WTC11 (cell line): ENCODE results near the gene RCBTB2. TPM values are rescaled to one million over a fixed set of nuclear protein-coding genes. Genes with fewer than 3 reads are reported as not detected.
A peak's percentile ranks its signal among the peaks of the same experiment; 100 is the strongest.

Experiments
- ATAC-seq: fragments of 200-7000 bp; cut with Tn5 transposase; 2 replicates; pipeline ENCODE4 v1.10.0; 2021; ENCODE audit warnings: mild to moderate bottlenecking, moderate library complexity
- CTCF ChIA-PET: fragments of 300-600 bp; sonication (Branson Sonifier 250); formaldehyde crosslinking; loops from one replicate; lab custom pipeline; 2021; ENCODE audit warnings: antibody characterized with exemption; lab: Charles Lee
- POLR2A ChIA-PET: fragments of 350-600 bp; sonication (Branson Sonifier 250); formaldehyde crosslinking; loops from one replicate; lab custom pipeline; 2021; ENCODE audit warnings: antibody characterized with exemption; lab: Charles Lee
- DNase-seq: peaks from one replicate; pipeline ENCODE4 v3.0.0; 2021; ENCODE audit warnings: low spot score
- H3K27ac Mint-ChIP-seq: 2 replicates; pipeline ENCODE4 v1.8.0; 2021; ENCODE audit warnings: mixed read lengths
- H3K27me3 Mint-ChIP-seq: 2 replicates; pipeline ENCODE4 v1.8.0; 2021; ENCODE audit warnings: low read depth, mild to moderate bottlenecking, moderate library complexity, mixed read lengths
- H3K36me3 Mint-ChIP-seq: 2 replicates; pipeline ENCODE4 v1.8.0; 2021; ENCODE audit warnings: mixed read lengths
- H3K4me1 Mint-ChIP-seq: 2 replicates; pipeline ENCODE4 v1.8.0; 2022; ENCODE audit warnings: mixed read lengths
- H3K4me3 Mint-ChIP-seq: 2 replicates; pipeline ENCODE4 v1.8.0; 2021; ENCODE audit warnings: mild to moderate bottlenecking, moderate library complexity, mixed read lengths
- H3K9me3 Mint-ChIP-seq: 2 replicates; pipeline ENCODE4 v1.8.0; 2021; ENCODE audit warnings: mixed read lengths
- CBFB ChIP-seq: sonication (generic); formaldehyde crosslinking; IDR thresholded peaks from 2 replicates; pipeline ENCODE4 v1.8.1; 2022; ENCODE audit warnings: mild to moderate bottlenecking, low read depth, missing genetic modification reagents
- EMX1 ChIP-seq: fragments of 250-450 bp; sonication (Bioruptor Pico); IDR thresholded peaks from 2 replicates; pipeline ENCODE4 v1.8.0; 2021; ENCODE audit warnings: mild to moderate bottlenecking
- ERG ChIP-seq: fragments of 250-450 bp; sonication (Bioruptor Pico); IDR thresholded peaks from 2 replicates; pipeline ENCODE4 v1.8.0; 2021; ENCODE audit warnings: mild to moderate bottlenecking
- ETV6 ChIP-seq: sonication (generic); formaldehyde crosslinking; IDR thresholded peaks from 2 replicates; pipeline ENCODE4 v1.8.1; 2022; ENCODE audit warnings: mild to moderate bottlenecking, missing genetic modification reagents
- GRHL2 ChIP-seq: fragments of 250-450 bp; sonication (Bioruptor Pico); IDR thresholded peaks from 2 replicates; pipeline ENCODE4 v1.8.0; 2022; ENCODE audit warnings: mild to moderate bottlenecking, moderate library complexity; ENCODE audit not compliant: insufficient replicate concordance, severe bottlenecking
- HMGXB4 ChIP-seq: sonication (generic); formaldehyde crosslinking; IDR thresholded peaks from 2 replicates; pipeline ENCODE4 v1.8.1; 2023; ENCODE audit warnings: mild to moderate bottlenecking, moderate library complexity, missing genetic modification reagents
- KAT7 ChIP-seq: sonication (generic); formaldehyde crosslinking; IDR thresholded peaks from 2 replicates; pipeline ENCODE4 v1.8.1; 2023; ENCODE audit warnings: missing genetic modification reagents, mild to moderate bottlenecking, borderline replicate concordance
- NR2C2 ChIP-seq: sonication (generic); formaldehyde crosslinking; IDR thresholded peaks from 2 replicates; pipeline ENCODE4 v1.8.0; 2022; ENCODE audit warnings: mild to moderate bottlenecking, missing genetic modification reagents
- PRRX2 ChIP-seq: fragments of 250-450 bp; sonication (Bioruptor Pico); IDR thresholded peaks from 2 replicates; pipeline ENCODE4 v1.8.0; 2021; ENCODE audit warnings: mild to moderate bottlenecking
- SMAD4 ChIP-seq: sonication (generic); formaldehyde crosslinking; IDR thresholded peaks from 2 replicates; pipeline ENCODE4 v1.8.0; 2022; ENCODE audit warnings: mild to moderate bottlenecking, missing genetic modification reagents
- ZNF121 ChIP-seq: sonication (generic); formaldehyde crosslinking; IDR thresholded peaks from 2 replicates; pipeline ENCODE4 v1.8.0; 2023; ENCODE audit warnings: missing genetic modification reagents
- ZNF263 ChIP-seq: sonication (generic); formaldehyde crosslinking; IDR thresholded peaks from 2 replicates; pipeline ENCODE4 v1.8.1; 2022; ENCODE audit warnings: low read depth, mild to moderate bottlenecking, moderate library complexity, missing genetic modification reagents
- ZNF396 ChIP-seq: fragments of 250-450 bp; sonication (Bioruptor Pico); IDR thresholded peaks from 2 replicates; pipeline ENCODE4 v1.8.0; 2021; ENCODE audit warnings: mild to moderate bottlenecking, moderate library complexity, borderline replicate concordance
- ZNF671 ChIP-seq: fragments of 250-450 bp; sonication (Bioruptor Pico); IDR thresholded peaks from 2 replicates; pipeline ENCODE4 v1.8.0; 2021; ENCODE audit warnings: mild to moderate bottlenecking
- total RNA-seq: library from RNA; stranded (reverse); gene quantifications from 3 replicates; pipeline ENCODE4 v1.2.3, GENCODE V29; 2021
- TF ChIP-seq, protein P1 (sequence below): sonication (generic); formaldehyde crosslinking; IDR thresholded peaks from 2 replicates; pipeline ENCODE4 v1.8.0; 2022; ENCODE audit warnings: missing genetic modification reagents
- TF ChIP-seq, protein P2 (sequence below): sonication (generic); formaldehyde crosslinking; IDR thresholded peaks from 2 replicates; pipeline ENCODE4 v1.8.0; 2022; ENCODE audit warnings: mild to moderate bottlenecking, missing genetic modification reagents
- TF ChIP-seq, protein P3 (sequence below): sonication (generic); formaldehyde crosslinking; IDR thresholded peaks from 2 replicates; pipeline ENCODE4 v1.8.0; 2022; ENCODE audit warnings: mild to moderate bottlenecking, missing genetic modification reagents

RCBTB2 gene
- total RNA-seq, 1 experiment from 2014 or later, result 6.6 TPM

GRCh38 chr13:48542581-48543341 is 9.9 kb upstream of the RCBTB2 start:
- Mint-ChIP-seq H3K27me3 (no peaks in the 10 kb centered on the region), H3K36me3 (no peaks in the 10 kb centered on the region), H3K4me1 (peaks cover 14% of the 10 kb centered on the region), H3K27ac (no peak overlapping the region), H3K4me3 (peak overlapping the region; percentile 39), H3K9me3 (peaks cover 5% of the 10 kb centered on the region; the same call in 1 of the 2 replicates)
- ATAC-seq (peak; percentile 94), DNase-seq (peak; percentile 41)
- CTCF ChIA-PET, result interaction anchor here (0.6 to 1.8 kb wide), 7 partner anchors 10 to 1025 kb away, joined by 3 to 9 read pairs (median 5); partner anchors contain the start of gene RCBTB2
- POLR2A ChIA-PET, result interaction anchor here (1.5 kb wide), 1 partner anchor 10 kb away, joined by 5 read pairs; no protein-coding TSS in a partner anchor
- peak; percentile 78 for TF ChIP-seq ZNF263 (CRISPR knock-in tag)
- no peak for TF ChIP-seq ZNF121 (CRISPR knock-in tag)

DNA sequence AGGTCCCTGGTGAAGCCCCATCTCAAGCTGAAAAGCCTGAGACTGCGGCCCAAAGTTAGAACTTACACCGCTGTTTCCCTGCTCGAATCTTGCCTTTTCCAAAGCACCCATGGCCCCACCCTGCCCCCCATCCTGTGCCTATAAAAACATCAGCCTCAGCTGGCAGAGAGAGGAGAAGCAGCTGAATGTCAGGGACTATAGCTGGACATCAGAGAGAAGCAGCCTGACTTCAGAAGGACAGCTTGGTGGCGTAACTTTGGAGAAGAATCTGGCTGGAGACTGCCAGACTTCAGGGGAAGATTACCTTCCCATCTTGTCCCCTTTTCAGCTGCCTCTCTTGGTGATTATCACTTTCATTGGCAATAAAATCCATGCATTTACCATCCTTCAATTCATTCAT is 9.3 kb upstream of the RCBTB2 start:
- TF ChIP-seq ETV6 (CRISPR knock-in tag), result 0 out of 2 replicates have a peak, but pooled peaks have one; percentile 17
- TF ChIP-seq, protein P1, sequence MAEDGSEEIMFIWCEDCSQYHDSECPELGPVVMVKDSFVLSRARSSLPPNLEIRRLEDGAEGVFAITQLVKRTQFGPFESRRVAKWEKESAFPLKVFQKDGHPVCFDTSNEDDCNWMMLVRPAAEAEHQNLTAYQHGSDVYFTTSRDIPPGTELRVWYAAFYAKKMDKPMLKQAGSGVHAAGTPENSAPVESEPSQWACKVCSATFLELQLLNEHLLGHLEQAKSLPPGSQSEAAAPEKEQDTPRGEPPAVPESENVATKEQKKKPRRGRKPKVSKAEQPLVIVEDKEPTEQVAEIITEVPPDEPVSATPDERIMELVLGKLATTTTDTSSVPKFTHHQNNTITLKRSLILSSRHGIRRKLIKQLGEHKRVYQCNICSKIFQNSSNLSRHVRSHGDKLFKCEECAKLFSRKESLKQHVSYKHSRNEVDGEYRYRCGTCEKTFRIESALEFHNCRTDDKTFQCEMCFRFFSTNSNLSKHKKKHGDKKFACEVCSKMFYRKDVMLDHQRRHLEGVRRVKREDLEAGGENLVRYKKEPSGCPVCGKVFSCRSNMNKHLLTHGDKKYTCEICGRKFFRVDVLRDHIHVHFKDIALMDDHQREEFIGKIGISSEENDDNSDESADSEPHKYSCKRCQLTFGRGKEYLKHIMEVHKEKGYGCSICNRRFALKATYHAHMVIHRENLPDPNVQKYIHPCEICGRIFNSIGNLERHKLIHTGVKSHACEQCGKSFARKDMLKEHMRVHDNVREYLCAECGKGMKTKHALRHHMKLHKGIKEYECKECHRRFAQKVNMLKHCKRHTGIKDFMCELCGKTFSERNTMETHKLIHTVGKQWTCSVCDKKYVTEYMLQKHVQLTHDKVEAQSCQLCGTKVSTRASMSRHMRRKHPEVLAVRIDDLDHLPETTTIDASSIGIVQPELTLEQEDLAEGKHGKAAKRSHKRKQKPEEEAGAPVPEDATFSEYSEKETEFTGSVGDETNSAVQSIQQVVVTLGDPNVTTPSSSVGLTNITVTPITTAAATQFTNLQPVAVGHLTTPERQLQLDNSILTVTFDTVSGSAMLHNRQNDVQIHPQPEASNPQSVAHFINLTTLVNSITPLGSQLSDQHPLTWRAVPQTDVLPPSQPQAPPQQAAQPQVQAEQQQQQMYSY (CRISPR knock-in tag), result no peak
- TF ChIP-seq ERG (CRISPR knock-in tag), result no peak
- TF ChIP-seq, protein P2, sequence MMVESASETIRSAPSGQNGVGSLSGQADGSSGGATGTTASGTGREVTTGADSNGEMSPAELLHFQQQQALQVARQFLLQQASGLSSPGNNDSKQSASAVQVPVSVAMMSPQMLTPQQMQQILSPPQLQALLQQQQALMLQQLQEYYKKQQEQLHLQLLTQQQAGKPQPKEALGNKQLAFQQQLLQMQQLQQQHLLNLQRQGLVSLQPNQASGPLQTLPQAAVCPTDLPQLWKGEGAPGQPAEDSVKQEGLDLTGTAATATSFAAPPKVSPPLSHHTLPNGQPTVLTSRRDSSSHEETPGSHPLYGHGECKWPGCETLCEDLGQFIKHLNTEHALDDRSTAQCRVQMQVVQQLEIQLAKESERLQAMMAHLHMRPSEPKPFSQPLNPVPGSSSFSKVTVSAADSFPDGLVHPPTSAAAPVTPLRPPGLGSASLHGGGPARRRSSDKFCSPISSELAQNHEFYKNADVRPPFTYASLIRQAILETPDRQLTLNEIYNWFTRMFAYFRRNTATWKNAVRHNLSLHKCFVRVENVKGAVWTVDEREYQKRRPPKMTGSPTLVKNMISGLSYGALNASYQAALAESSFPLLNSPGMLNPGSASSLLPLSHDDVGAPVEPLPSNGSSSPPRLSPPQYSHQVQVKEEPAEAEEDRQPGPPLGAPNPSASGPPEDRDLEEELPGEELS, result no peak
- no peak for TF ChIP-seq CBFB (CRISPR knock-in tag)
- no peak overlapping the region for H3K27ac Mint-ChIP-seq
- ATAC-seq, result no peak
- H3K9me3 Mint-ChIP-seq, result peaks cover 5% of the 10 kb centered on the region; the same call in 1 of the 2 replicates
- DNase-seq, result no peak
- no peaks in the 10 kb centered on the region for H3K27me3 Mint-ChIP-seq
- H3K4me3 Mint-ChIP-seq, result no peak overlapping the region
- H3K36me3 Mint-ChIP-seq, result no peaks in the 10 kb centered on the region
- peaks cover 14% of the 10 kb centered on the region for H3K4me1 Mint-ChIP-seq
- ChIA-PET POLR2A (interaction anchor here (1.5 kb wide), 1 partner anchor 10 kb away, joined by 5 read pairs; no protein-coding TSS in a partner anchor), CTCF (interaction anchor here (0.6 to 1.8 kb wide), 7 partner anchors 10 to 1026 kb away, joined by 3 to 9 read pairs (median 5); partner anchors contain the start of gene RCBTB2)

- no peaks in the 10 kb centered on the region for H3K27me3 Mint-ChIP-seq
- no peak for ATAC-seq
- peaks cover 14% of the 10 kb centered on the region for H3K4me1 Mint-ChIP-seq
- H3K9me3 Mint-ChIP-seq, result peaks cover 5% of the 10 kb centered on the region; the same call in 1 of the 2 replicates
- H3K36me3 Mint-ChIP-seq, result no peaks in the 10 kb centered on the region
- no peak overlapping the region for H3K4me3 Mint-ChIP-seq
- CTCF ChIA-PET, result no interaction called here
- DNase-seq, result no peak
- POLR2A ChIA-PET, result no interaction called here
- H3K27ac Mint-ChIP-seq, result no peak overlapping the region
- TF ChIP-seq SMAD4 (CRISPR knock-in tag) (no peak), GRHL2 (CRISPR knock-in tag) (no peak), ZNF671 (CRISPR knock-in tag) (no peak), NR2C2 (no peak), EMX1 (CRISPR knock-in tag) (no peak), PRRX2 (CRISPR knock-in tag) (no peak), ZNF396 (CRISPR knock-in tag) (no peak), KAT7 (no peak), HMGXB4 (CRISPR knock-in tag) (no peak)
- TF ChIP-seq, protein P3, sequence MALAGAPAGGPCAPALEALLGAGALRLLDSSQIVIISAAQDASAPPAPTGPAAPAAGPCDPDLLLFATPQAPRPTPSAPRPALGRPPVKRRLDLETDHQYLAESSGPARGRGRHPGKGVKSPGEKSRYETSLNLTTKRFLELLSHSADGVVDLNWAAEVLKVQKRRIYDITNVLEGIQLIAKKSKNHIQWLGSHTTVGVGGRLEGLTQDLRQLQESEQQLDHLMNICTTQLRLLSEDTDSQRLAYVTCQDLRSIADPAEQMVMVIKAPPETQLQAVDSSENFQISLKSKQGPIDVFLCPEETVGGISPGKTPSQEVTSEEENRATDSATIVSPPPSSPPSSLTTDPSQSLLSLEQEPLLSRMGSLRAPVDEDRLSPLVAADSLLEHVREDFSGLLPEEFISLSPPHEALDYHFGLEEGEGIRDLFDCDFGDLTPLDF (CRISPR knock-in tag), result no peak
Observed at GRCh38 chr13:48539550-48539949, 6.7 kb upstream of the RCBTB2 start.
